ENCODE data around the gene PTPRM.

GRCh38 chr18:7945882-7946281, 378.8 kb downstream of the PTPRM start:
- no peak for TF ChIP-seq CTCF (optimal IDR thresholded peaks at IDR 0.05 in 1 of 3, IDR thresholded peaks at IDR 0.05 in 1 of 3, conservative IDR thresholded peaks at IDR 0.05 in 1 of 3; ENCODE audit: extremely low read depth in 1 of 3, insufficient read depth in 2 of 3, low read length in 3 of 3)
- TF ChIP-seq EZH2 (IDR thresholded peaks at IDR 0.05; ENCODE audit: low read length) = no peak
